Ramos (cell line): ENCODE results near the gene TBC1D9.
"Not testable (repeated sequence)": the region's sequence is repeated elsewhere in the genome, so short reads cannot be mapped to it uniquely, and the experiment has no call there.

ENCODE experiments used
- in situ Hi-C: fragments of 300-500 bp; cut with MboI; formaldehyde crosslinking; loops from one replicate; pipeline ENCODE4 v1.14.3; 2022; ENCODE audit warnings: low sequenced_read_pairs; ENCODE audit not compliant: unreplicated experiment

TBC1D9 gene

GRCh38 chr4:140756319-140757231 lies at the start of gene TBC1D9:
TSS of gene TBC1D9 (minus strand) at chr4:140756385. CDS start at chr4:140756045, 340 bp downstream.
- in situ Hi-C loops = no loop called here

- in situ Hi-C loops = no loop called here
Measured at GRCh38 chr4:140805293-140805692, 49.1 kb upstream of the TBC1D9 start.

GRCh38 chr4:140802591-140802990 lies 46.4 kb upstream of the TBC1D9 start:
- in situ Hi-C loops = no loop called here

GRCh38 chr4:140800666-140801065 lies 44.5 kb upstream of the TBC1D9 start:
- in situ Hi-C loops = no loop called here

- in situ Hi-C loops = no loop called here
Measured at GRCh38 chr4:140799686-140800225, 43.6 kb upstream of the TBC1D9 start.

GRCh38 chr4:140793291-140793690 lies 37.1 kb upstream of the TBC1D9 start:
- in situ Hi-C loops = no loop called here

GRCh38 chr4:140790765-140791164 lies 34.6 kb upstream of the TBC1D9 start:
- in situ Hi-C loops = no loop called here

GRCh38 chr4:140790171-140790570 lies 34.0 kb upstream of the TBC1D9 start:
- in situ Hi-C loops = no loop called here

- in situ Hi-C loops = no loop called here
Measured at GRCh38 chr4:140789759-140790158, 33.6 kb upstream of the TBC1D9 start.

GRCh38 chr4:140782787-140783186 lies 26.6 kb upstream of the TBC1D9 start:
- in situ Hi-C loops = not testable (repeated sequence)

GRCh38 chr4:140781596-140781995 lies 25.4 kb upstream of the TBC1D9 start:
- in situ Hi-C loops = no loop called here

- in situ Hi-C loops = no loop called here
Measured at GRCh38 chr4:140777894-140778293, 21.7 kb upstream of the TBC1D9 start.

- in situ Hi-C loops = no loop called here
Measured at GRCh38 chr4:140777386-140777785, 21.2 kb upstream of the TBC1D9 start.

GRCh38 chr4:140776556-140776955 lies 20.4 kb upstream of the TBC1D9 start:
- in situ Hi-C loops = no loop called here

GRCh38 chr4:140774956-140775355 lies 18.8 kb upstream of the TBC1D9 start:
- in situ Hi-C loops = no loop called here

GRCh38 chr4:140774510-140774909 lies 18.3 kb upstream of the TBC1D9 start:
- in situ Hi-C loops = no loop called here

GRCh38 chr4:140769209-140769608 lies 13.0 kb upstream of the TBC1D9 start:
- in situ Hi-C loops = no loop called here

- in situ Hi-C loops = no loop called here
Measured at GRCh38 chr4:140764785-140765392, 8.7 kb upstream of the TBC1D9 start.

GRCh38 chr4:140762202-140762601 lies 6.0 kb upstream of the TBC1D9 start:
- in situ Hi-C loops = no loop called here

- in situ Hi-C loops = no loop called here
Measured at GRCh38 chr4:140757232-140757630, 1.0 kb upstream of the TBC1D9 start.

GRCh38 chr4:140755774-140756318 lies 339 bp downstream of the TBC1D9 start:
- in situ Hi-C loops = no loop called here
